ENCODE results near the gene SLC44A3. TPM values are rescaled to one million over a fixed set of nuclear protein-coding genes. Genes with fewer than 3 reads are reported as not detected.

The SLC44A3 gene
- total and polyA plus RNA-seq, 2 of the 4 experiments (the other 2 are of a cell fraction), result 0.31 to 0.54 TPM

GRCh38 chr1:94840808-94841207 is 20.7 kb downstream of the SLC44A3 start:
- intact Hi-C loops (cut with micrococcal nuclease), result no loop called here
- Histone ChIP-seq H3K23ac (ENCODE audit: low read depth, low read length) (no peak overlapping the region), H3K27me3 (ENCODE audit: control insufficient read depth, insufficient read depth, low read length) (peaks cover 2% of the 10 kb centered on the region), H3K9me3 (ENCODE audit: control insufficient read depth, insufficient read depth, low read length) (no peaks in the 10 kb centered on the region), H3K18ac (ENCODE audit: low read depth, low read length) (no peak overlapping the region), H3K36me3 (ENCODE audit: control insufficient read depth, insufficient read depth, low read length) (no peaks in the 10 kb centered on the region), H3K79me1 (ENCODE audit: low read depth in 1 of 2, low read length in 2 of 2) (no peaks in the 10 kb centered on the region), H2BK5ac (ENCODE audit: low read depth, low read length, poor library complexity, severe bottlenecking) (no peak overlapping the region), H2BK120ac (ENCODE audit: low read depth, low read length) (no peak overlapping the region), H2BK15ac (ENCODE audit: low read depth, low read length) (no peak overlapping the region), H3K56ac (ENCODE audit: extremely low read depth, insufficient read depth, low read length) (no peak overlapping the region), H4K5ac (ENCODE audit: low read depth, low read length) (no peak overlapping the region), H3K27ac (ENCODE audit: insufficient read depth, low read length) (no peak overlapping the region), H4K91ac (ENCODE audit: insufficient read depth, low read depth, low read length) (no peak overlapping the region), H2AFZ (replicated peaks; ENCODE audit: low read length, poor library complexity) (no peak overlapping the region), H3K9ac (ENCODE audit: low read depth, low read length) (no peak overlapping the region), H3K14ac (replicated peaks; ENCODE audit: low read depth, low read length) (no peak overlapping the region), H3K4me2 (ENCODE audit: low read depth, low read length) (no peak overlapping the region), H3K4me1 (ENCODE audit: control insufficient read depth, insufficient read depth, low read length) (no peaks in the 10 kb centered on the region), H2AK5ac (ENCODE audit: low read depth, low read length) (no peak overlapping the region), H3K4ac (ENCODE audit: low read depth, low read length) (no peak overlapping the region), H3K9me1 (ENCODE audit: insufficient read depth, low read length) (no peaks in the 10 kb centered on the region), H4K20me1 (ENCODE audit: insufficient read depth, low read length) (no peaks in the 10 kb centered on the region), H2BK20ac (ENCODE audit: low read depth, low read length) (no peak overlapping the region), H2AK9ac (replicated peaks; ENCODE audit: low read depth, low read length, poor library complexity) (no peak overlapping the region), H4K8ac (ENCODE audit: low read depth in 2 of 2, low read length in 2 of 2) (no peak overlapping the region), H3K4me3 (ENCODE audit: insufficient read depth, low read depth, low read length) (no peak overlapping the region)
- in situ Hi-C loops (cut with MboI; ENCODE audit: low sequenced_read_pairs), result loop anchor here (10.0 kb wide), 1 partner anchor 394 kb away; the partner anchor contains the start of gene RWDD3
- CTCF ChIA-PET, result interaction anchor here (0.6 to 1.7 kb wide), 2 partner anchors 14 to 139 kb away, joined by 3 to 9 read pairs; no protein-coding TSS in a partner anchor
- TF ChIP-seq ELK1 (IDR thresholded peaks at IDR 0.05; ENCODE audit: borderline replicate concordance, low read depth, low read length), result no peak
- no peak for TF ChIP-seq NFE2L2 (IDR thresholded peaks at IDR 0.05; ENCODE audit: low read depth, low read length)
- TF ChIP-seq RAD21 (IDR thresholded peaks at IDR 0.05; ENCODE audit: low read length), result no peak
- peak; percentile 91 for TF ChIP-seq MAFK (IDR thresholded peaks at IDR 0.05; ENCODE audit: low read depth, low read length)
- ATAC-seq (ENCODE audit: low read depth) (no peak), DNase-seq (no peak)
- POLR2A ChIA-PET (ENCODE audit: unreplicated experiment), result no interaction called here
- WGBS, 2 experiments (ENCODE audit: extremely low coverage in 2 of 2, insufficient read length in 1 of 2), result 86% methylated on average over 1 of the region's 5 CpGs; no CpG with 5 or more reads in 1 of the 2 experiments
- dilution Hi-C loops (cut with HindIII; ENCODE audit: low sequenced_read_pairs, unreplicated experiment), result no loop called here
- no TSS peak for BruUV-seq (replicated peaks)

All from IMR-90 (cell line).